NCI-H345 (cell line): ENCODE data around the gene CARS1.

Experiments
- DNase-seq: peaks from one replicate; lab custom pipeline; 2025; lab: John Stamatoyannopoulos, UW

Gene CARS1

DNA sequence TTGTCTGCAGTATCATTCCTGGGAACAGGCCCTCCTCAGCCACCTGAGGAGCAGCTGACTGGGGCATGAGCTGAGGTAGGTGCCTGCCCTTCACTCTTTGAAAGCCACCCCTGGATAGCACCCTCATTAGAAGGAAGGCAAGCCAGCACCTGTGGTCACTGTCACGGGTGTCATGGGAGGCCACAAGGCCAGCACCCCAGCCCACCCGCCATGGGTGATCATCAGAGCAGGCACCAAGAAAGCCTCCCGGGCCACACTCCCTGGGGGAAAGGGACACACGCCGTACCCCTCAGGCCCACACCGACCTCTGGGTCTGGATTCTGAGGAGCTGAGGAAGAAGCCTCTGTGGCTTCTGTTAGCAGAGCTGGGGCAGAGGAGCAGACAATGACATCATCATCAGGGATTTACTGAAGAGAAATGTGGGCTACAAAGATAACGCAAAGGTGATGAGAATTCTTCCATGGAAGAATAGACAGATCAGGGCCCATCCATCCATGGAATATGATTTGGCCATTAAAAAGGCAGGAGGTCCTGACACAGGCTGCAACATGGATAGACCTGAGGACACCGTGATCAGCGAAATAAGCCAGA is 48.4 kb downstream of the CARS1 start:
- DNase-seq = no peak

DNA sequence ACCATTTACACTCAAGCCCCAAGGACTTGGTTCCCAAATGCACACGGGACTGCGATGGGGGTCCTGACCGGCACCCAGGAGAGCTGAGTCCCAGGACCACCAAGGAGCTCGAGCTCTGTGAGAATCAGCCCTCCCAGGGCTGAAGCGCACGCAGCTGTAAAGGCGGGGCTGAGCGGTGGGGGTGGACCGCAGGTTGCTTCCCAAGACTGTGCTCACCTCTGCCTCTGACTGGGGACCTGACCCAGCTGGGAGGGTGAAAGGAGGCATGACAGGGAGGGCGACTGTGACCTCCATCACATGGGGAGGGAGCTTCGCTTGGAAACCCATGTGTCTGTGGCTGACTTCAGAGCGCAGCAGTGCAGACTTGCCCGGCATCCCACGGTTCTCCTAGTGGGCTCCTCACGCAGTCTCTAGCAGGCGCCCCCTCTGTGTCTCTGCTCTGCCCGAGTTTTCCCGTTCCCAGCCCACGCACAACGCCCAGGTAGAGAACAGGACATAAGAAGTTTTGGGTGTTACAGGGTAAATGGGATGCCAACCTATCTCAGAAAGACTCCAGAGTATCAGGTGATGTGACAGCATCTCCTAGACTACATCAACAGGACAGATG is 49.7 kb downstream of the CARS1 start:
- no peak for DNase-seq

DNA sequence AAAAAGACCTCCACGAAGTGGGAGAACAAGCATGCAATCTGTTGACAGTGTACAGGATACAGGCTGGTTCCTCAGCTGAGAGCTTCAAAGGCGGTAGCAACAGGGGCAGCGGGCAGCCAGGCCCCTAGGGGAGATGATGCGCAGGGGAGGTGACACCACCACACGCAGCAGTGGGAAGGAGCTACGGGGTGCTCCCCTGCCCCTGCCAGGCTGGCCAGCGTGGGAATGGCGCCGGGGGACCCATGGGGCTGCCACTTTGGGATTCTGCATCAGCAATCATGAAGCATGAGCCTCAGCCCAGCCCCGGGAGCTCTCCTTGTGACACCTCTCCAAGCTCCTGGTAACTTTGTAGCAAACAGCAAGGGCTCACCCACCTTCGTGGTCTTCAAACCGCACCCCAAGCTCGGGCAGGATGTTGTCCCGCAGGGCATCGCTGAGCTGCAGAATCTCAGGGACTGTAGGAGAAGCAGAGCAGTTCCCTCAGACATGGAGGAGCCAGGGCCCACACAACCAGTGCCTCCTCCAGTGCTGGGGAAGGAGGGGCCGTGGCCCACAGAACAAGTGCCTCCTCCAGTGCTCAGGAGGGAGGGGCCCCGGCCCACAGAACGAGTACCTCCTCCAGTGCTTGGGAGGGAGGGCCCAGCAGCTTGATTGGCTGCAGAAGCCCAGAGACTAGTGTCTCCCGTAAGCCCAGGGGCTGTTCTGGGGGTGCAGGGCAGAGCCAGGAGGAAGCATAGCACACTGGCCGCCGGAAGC is 50.5 kb downstream of the CARS1 start:
- DNase-seq = no peak

DNA sequence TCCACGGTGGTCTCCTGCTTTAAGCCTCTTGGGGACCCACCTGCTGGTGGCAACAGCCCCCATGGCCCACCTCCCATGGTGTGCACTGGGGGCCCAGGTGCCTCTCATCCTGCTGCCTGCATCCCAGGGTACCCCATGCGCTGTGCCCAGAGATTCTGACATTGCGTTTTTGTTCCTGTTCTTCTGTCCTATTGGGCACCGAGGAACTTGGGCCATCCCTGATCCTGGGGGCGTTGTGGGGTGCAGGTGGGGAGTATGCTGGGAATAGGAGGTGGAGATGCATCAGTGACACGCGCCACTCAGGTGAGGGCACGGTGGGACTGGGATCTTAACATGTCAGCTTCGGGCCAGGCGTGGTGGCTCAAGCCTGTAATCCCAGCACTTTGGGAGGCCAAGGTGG is 52.7 kb downstream of the CARS1 start:
- DNase-seq = no peak

DNA sequence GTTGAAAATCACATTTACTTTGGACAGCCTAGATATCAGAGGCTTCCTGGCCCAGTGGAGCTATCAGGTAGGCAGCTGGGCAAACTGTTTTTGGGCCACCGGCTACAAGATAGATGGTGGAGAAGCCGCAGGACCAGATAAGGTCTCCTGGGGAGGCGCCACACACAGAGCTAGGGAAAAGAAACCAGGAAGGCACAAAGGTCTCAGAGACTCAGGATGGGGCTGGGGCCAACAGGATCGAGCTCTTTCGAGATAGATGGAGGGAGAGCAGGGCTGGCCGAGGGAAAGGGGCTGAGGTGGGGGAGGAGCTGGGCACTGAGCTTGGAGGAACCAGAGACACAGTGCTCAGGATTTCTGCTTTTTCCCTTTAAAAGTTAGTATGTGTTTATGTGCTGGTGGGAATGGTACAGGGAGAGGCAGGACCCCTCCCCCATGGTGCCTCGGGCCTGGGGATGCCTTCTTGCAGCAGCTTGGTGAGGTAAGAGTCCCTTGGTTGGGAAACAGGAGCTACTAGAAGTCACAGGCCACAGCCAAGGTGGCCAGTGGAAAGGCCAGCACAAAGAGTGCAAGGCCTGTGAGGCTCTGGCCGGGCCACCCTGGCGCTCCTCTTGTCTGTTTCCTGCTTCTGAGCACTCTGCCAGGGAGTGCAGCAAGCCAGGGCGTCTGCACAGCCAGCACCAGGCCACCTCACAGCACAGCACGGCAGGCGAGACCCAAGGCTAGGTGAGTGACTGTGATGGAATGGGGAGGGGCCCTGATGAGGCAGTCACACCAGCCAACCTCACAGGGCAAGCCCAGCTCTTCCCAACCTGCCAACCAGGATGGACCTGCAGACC is 53.6 kb downstream of the CARS1 start:
- DNase-seq = no peak

DNA sequence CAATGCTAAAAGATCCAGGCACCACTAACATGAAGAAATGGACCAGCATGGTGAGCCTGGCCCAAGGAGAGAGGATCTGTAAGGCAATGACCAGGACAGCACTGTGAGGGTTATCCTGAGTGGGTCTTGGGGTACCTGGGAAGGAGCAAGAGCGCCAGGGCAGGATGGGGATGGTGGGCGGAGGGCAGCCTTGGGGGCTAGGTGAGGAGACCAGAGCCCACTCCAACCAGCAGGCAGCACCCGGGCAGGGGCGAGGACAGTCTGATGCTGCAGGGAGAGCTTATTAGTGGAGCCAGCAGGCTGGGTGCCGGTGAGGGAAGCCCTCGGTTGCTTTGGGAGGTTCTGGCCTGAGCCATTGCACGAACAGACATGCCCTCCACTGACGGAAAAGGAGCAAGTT is 54.4 kb downstream of the CARS1 start:
- DNase-seq = no peak

DNA sequence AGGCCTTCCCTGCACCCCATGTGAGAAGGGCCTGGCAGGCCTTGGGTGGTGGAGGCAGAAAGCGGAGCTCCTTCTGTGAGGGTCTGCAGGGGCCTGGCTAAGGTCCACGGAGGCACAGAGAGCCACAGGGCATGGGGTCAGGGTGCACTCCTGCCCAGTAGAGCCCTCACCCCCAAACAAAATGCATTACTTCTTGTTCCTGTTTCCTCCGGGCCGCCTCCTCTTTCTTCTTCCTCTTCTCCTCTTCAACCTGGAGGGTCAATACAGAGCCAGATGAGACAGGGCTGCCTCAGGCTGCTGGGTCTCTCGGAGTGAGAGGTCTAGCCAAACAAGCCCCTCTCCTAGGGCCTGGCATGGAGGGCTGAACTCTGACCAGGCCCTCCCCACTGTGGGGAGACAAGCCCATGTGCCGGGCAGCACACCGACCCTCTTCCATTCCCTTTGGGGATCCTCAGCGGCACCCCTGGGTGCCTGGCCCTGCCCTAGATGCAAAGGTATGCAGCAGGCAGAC is 54.8 kb downstream of the CARS1 start:
- no peak for DNase-seq

DNA sequence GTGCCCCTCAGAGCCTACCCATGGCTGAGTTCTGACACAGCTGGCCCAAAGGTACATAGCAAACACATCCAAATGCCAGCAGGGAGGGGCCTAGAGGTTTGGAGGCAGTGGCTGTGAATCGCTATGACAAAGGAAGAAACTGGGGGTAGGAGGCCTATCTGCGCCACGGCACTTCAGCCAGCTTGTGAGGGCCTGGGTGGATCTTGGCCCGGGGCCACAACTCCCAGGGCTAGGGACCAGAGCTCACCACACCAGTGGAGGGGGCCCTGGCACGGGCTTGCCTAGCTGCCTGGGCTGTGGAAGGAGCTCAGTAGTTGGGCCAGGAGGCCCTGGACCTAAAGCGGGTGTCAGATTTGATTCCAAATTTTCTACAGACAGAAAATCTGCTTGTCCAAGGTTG is 55.7 kb downstream of the CARS1 start:
- DNase-seq = peak; percentile 65

DNA sequence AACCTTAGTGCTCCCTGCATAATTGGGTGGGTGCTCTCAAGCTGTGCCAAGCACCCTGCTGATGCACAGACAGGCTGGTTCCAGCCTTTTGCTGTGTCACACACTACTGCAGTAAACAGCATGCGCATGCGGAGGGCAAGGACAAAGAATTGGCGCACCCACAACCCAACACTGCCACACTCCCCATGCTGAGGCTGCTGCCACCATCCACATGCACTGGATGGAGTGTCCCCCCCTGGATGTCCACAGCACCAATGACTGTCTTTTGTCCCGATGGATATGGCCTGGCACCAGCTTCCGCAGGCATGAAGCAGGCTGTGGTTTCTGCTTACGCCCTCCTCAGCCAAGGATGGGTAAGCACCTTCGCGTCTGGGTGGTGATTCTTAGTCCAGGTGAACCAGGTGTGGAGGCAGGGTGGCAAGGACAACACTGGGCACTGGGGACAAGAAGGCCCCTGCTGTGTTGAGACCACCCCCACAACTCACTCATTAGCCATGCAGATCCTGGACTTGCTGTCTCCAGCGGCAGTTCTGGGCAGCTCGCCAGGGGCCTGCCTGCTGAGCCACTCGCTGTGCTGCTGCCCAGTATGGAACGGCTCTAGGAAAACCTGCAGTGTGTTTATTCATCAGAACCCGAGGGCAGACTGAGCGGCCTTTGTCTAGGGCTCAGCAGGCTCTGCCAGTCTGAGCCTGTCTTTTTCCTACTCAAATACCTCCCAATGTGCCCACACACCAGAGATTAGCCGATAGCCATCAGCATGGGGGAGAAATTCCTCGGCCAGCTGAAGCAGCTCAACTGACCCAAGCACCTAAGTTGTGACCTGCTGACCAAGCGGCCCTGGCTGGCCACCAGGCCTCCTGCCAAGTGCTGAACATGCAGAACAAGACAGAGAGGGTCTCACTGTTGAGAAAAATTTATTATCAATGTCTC is 56.9 kb downstream of the CARS1 start:
- DNase-seq = peak; percentile 98

DNA sequence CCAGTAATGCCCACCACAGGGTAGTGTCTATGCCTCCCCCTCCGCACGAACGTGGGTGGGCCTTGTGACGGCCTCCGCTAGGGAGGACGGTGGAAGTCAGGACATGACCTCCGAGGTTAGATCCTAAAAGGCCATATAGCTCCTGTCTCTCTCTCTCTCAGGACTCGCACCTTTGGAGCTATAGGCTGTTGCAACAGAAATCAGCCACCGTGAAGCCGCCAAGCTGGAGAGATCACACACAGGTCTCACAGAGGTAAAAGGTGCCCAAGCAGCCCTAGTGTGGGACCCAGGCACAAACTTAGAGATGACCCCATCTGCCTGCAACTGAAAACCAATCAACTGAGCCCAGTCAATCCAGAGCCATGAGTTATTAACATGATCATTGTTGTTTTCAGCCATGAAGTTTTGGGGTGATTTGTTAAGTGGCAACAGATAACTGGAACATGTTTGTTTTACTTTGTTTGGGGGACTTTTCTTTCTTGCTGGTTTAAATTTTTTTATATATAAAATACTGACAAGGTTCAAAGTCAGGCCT is 57.7 kb downstream of the CARS1 start:
- no peak for DNase-seq

DNA sequence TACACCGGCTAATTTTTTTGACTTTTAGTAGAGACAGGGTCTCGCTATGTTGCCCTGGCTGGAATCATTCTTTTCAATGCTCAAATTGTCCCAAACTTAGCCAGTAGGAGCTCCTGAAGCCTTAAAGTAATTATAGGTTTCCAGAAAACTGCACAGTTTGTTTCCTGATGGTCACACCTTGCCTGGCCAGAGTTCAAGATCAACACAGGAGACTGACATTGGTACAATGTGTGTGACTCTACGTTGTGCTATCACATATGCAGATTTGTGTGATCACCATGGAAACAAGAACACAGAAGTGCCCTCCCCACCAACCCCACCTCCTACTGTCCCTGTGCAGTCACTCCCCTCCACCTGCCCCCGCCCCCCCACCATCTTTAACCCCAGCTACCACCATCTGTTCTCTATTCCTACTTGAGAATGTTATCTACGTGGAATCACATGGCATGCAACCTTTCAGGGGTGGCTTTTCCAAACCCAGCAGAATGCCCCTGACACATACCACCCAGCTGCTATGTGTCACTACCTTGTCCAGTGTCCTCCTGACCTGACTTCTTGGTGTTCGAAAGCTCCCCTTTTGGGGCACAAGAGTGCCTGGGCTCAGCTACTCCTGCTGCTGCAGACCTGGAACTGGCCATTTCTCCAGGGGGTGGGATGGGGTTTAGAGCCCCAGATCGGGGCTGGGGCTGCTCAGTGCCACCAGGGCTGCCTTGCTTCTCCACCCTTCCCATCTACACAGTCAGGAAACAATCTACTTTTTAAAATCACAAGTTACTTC is 59.0 kb downstream of the CARS1 start:
- DNase-seq = no peak

DNA sequence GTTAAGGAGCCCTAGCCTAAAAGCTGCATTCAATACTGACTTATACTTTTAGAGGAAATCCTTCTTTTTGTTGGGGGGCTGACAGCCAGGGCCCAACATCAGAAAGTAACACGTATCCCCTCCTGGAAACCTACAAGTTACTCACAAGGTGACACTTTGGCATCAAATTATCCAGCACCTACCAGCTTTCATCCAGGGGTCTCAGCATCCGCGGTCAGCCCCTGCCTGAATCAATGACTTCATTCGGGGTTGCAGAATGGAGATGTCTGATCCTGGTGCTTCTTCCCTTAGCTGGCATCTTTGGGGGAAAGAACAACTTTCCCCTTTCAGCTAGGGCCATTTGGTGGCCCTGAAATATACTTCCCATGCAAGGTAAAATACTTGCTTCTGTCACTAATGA is 59.8 kb downstream of the CARS1 start:
- DNase-seq = no peak

DNA sequence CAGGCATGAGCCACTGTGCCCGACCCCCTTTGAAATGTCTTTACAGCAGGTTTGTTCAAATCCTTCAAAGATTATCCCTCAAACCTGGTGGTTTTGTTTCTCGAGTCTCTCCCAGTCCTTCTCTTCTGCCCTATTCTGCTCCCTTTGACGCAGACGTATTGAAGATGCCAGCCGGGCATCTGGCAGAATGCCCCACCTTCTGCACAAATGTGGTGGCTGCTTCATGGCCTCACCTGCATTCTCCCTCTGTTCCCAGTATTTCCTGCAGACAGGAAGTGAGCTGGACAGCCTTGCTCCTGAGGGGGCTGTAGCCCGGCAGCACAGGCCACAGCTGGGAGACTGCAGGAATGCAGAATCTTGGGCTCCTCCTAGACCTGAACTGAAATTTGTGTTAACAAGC is 60.2 kb downstream of the CARS1 start:
- DNase-seq = no peak

DNA sequence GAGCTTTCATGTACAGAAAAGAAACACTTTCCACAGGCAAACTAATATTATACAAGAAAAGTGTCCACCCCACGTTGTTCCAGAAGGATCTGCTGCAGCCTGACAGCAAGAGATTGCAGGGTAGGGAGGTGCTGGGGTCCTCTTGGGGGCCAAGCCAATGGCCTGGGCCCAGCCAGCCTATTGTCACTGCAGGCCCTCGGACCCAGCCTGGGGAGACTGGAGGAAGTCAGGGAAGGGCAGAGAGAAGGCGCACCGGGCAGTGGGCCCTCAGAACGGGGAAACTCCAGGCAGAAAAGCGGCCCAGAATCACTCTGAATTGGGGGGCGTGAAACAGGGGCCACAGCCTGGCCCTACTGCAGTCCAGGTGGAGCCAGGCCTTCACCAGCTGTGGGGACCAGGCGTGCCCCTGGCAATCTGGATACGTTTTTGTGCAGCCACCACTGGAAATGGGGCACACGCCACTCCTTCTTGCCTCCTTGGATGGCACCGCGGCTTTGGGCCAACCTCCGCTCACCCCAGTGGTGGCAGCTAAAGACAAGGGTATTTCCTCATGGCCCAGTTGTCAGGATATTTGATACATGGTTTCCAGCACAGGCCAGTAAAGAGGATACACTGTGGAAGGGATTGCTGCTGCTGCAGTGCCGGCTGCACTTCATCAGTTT is 61.2 kb downstream of the CARS1 start:
- no peak for DNase-seq

DNA sequence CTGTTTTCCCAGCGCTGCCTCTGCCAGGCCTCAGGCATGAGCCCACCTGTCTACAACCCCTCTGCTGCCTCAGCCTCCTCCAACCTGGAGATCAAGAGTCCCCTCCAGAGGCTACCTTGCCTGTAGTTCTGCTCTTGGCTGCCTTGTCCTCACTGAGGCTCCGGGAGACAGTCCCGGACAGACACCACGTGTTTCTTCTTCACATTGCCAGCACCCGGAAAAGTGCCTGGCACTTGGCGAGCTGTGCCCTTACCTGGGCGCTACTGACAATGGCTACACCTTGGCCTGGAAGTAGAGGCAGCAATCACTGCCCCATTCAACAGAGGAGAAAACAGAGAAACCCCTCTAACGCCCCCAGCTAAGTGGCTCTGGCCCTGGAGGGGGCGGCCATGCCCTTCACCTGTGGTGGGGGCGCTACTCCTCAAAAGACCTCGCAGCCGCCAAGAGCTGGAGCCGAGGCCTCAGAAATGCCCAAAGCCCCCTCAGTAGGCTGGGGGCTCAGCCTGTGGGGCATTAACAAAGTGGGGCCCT is 62.1 kb downstream of the CARS1 start:
- DNase-seq = no peak

DNA sequence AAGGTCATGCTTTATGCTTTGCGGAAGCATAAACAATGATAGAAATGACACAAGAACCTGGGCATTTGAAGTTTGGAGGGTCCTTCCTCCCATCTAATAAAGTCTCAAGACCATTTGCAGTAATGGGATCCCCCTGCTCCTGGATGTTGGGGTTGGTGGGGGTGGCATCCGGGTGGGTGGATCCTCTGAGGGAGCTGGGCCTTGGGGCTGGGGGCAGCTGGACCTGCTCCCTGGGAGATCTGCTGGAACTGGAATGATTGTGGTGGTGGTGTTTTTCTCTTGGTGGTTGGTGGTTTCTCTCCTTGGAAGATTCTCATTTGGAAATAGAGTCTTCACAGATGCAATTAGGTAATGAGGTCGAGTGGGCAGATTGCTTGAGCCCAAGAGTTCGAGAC is 62.9 kb downstream of the CARS1 start:
- DNase-seq = no peak

DNA sequence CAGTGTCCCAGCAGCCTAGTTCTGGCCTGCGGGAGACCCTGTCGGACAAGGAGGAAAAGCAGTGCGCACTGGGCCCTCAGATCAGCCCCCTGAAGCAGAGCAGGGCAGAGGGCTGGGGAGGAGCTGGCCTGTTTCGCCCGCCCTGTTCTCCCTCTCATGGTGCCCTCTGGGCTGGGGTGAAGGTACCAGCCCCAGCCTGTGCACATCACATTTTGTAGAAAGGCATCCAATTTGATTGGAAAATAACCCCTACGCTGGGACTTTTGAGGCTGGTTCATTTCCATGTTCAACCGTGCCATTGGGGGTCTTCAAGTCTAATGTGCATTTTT is 64.3 kb downstream of the CARS1 start:
- no peak for DNase-seq

DNA sequence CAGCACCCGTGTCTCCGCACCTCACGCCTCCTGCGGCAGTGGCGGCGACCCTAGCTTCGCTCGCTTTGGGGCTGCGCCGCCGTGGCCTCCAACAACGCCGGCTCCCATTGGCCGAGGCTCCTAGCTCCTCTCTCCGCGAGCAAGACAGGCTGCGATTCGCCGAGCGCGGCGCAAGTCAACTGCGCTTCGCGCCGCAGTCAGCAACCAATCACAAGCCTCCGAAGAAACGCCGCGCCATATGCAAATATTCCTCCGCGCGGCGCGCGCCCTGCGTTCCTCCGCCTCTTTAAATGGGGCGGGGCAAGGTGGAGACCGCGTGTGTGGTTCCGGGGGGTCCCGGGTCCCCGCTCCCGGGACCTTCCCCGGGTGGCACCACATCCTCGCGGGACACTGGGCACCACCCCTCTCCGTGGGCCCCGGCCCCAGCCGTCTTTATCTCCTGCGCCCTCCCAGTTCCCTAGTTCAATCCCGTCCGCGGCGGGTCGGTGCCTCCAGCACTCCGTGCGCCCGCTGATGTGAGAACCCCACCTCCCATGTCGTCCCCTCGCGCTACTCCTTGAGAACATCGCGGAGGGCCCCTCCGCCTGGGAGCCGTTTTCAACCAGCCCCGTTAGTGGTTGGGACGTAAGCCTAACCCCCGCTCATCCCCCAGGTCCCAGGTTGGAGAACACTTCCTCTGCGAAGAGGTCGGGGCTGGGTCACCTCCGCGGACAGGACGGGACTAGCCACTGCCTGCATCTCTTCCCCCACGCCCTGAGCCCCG is 64.8 kb downstream of the CARS1 start, which contains the start of gene NAP1L4:
Gene NAP1L4 (minus strand): TSS at position 96 of the 763 bp plus-strand sequence. CDS start 13,109 bp downstream, outside the sequence.
- peak; percentile 99 for DNase-seq
